Mucosa of gallbladder (tissue), 1 donor: ENCODE data around the gene THTPA. TPM values are rescaled to one million over a fixed set of nuclear protein-coding genes. Genes with fewer than 3 reads are reported as not detected.

Source experiments
- DNase-seq: peaks from one replicate; pipeline ENCODE4 v3.0.0-alpha.2; 2020; ENCODE audit warnings: low spot score
- total RNA-seq: library from RNA; stranded (reverse); gene quantifications from one replicate; pipeline ENCODE4 v1.2.1, GENCODE V29; 2021
- donor health status: DM: no; HTN: no; CAD: no.

Gene THTPA
- total RNA-seq, 1 donor from 2014 or later: 29.1 TPM

DNA sequence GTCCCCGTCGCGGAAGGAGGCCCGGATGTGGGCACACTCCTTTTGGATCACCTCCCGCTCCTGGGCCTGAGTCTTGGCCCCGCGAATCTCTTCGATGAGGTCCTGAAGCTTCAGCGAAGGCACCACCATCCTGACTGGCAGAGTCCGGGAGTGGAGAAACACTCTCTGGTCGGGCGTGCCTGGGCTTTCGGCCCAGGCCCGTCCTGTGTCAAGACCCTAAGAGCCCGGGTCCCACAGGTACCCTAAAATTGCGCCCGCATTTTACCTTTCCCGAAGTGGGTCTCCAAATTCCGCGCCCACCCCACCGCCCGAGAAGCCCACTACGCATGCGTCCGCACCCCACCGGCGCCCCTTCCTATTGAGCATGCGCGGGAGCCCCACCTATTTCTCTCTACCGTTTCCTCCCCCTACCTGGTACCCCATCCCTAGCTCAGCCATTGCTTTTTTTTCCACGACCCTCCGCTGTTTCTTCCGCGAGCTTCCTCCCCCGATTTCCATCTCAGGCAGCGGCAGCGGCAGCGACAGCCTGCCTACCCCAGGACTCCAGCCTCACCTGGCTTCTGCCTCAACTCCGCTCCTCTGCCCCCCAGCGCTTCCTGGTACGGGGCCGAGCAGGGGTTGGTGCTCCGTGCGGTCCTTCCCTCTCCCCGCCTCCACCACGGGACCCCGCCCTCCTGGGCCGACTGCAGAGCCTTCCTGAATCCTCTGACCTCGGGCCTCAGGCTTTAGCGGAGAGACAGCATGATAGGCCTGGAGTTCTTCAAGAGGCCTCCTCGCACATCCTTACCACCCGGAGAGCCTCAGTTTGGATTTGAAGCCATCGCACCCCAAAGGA lies 11.3 kb downstream of the THTPA start, which contains the start of gene AP1G2:
TSS of gene AP1G2 (minus strand) at position 606 of the 835 bp plus-strand sequence. CDS start at position 129, 477 bp downstream.
- peak; percentile 90 for DNase-seq

DNA sequence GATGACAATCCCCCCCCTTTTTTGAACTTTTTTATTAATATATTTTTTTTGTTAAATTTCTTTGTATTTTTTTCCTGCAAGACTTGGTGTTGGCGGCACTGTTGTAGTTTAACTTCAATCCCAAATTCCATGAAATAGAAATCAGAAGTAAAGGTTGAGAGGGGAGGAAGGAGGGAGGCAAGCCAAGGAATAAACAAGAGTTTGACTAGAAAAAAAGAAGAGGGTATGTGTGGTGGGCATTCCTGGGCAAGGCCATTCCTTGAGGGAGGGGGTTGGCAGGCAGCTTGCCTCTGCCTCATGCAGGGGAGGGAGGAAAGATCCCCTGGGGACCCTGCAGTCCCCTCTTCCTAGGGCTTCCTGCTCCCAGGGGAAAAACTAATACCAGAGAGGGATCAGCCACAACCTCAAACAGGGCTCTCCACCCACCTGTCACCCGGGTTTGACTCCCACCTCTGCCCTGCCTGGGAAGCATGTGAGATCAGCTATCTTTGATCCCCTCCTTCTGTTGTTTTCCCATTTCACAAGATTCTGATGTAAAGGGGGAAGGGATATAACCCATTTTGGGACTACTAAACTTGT lies 12.0 kb downstream of the THTPA start:
- no peak for DNase-seq

DNA sequence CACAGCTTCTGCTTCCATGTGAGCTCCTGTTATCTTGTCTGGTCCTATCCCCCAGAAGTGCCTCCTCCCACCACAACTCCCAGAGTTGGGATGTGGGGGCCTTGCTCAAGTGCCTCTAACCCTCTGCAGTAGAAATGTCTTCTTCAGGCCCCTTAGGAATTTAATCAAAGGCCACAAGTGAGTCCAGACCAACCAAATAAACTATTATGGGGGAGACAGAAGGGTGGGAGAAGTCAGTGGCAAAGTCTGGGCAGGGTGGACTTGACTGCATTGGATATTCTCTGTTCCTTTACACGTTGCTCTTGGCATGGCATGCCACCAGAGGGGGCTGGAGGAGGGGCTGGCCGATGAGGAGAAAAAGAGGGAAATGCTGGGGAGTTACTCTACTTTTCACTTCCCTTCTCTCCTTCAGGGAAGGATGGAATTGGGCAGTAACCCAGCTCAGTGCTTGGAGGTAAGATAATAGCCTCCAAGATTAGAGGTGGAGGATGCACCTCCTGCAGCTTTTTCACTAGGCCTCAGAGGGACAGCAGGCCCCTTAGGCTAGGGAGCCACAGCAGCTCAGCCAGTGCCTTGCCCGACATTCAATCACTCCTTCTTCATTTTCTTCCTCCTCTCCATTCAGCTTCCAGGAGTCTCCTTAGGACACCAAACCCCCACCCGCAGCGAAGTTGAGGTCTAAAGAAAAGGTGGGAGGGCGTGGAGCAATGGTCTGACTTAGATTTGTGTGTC lies 12.7 kb downstream of the THTPA start:
- no peak for DNase-seq

DNA sequence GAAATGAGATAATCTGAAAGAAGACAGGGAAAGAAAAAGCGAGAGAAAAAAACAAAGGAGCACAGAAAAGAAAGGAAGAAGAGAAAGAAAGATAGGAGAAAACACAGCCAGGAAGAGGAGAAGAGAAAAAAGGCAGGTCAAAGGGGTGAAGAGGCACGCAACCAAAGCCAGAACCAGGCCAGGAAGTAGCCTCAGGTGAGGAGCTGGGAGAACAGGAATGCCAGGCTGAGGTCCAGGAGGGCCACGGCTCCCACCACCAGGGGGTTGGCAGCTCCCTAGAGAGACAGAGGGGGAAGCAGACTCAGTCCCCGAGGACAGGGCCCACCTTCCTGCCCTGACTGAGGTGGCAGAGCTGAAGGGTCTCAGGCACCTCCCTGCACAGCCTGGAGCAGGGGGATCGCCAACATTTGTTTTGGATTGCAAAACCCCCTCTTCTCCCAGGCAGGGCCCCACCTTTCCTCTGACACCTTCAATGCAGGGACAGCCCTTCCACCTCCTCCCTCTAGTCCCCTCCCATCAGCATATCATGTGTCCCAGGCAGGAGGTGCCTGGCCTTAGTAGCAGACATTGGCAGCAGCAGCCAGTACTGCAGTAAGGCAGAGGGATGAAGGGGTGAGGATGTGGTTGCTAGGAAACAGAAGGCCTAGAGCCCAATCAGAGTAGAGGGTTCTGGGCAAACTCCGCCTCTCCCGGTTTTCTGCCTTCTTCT lies 13.5 kb downstream of the THTPA start:
- DNase-seq: no peak

DNA sequence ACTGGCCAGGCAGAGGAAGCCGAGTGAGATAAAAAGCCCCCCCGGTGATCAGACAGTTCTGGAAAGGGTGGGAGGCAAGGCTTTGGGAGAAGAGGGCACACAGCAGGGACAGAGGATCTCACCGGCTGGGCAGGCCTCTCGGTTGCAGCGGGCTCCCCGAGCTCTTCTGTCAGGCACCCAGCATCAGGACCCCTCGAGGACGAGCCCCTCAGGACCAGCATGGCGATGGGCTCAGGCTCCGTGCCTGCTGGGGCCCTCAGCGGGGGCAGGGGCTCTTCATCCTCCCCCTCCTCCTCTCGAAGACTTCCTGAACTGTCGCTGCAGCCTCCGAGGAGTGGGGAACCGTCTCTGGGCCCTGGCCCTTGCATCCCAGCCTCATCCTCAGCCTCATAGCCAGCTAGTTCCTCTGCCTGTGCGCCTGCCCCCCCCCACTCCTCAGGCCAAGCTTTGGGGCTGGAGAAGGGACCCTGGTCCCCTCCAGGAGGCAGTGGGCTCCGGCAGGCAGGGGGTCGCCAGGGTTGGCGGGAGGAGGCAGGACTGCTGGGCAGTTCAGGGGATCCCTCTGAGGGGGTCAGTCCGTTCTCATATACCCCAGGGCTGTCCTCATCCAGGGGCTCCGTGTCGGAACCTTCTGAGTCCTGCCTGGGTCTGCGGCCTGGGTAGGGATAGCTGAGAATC lies 14.9 kb downstream of the THTPA start:
- DNase-seq: no peak

DNA sequence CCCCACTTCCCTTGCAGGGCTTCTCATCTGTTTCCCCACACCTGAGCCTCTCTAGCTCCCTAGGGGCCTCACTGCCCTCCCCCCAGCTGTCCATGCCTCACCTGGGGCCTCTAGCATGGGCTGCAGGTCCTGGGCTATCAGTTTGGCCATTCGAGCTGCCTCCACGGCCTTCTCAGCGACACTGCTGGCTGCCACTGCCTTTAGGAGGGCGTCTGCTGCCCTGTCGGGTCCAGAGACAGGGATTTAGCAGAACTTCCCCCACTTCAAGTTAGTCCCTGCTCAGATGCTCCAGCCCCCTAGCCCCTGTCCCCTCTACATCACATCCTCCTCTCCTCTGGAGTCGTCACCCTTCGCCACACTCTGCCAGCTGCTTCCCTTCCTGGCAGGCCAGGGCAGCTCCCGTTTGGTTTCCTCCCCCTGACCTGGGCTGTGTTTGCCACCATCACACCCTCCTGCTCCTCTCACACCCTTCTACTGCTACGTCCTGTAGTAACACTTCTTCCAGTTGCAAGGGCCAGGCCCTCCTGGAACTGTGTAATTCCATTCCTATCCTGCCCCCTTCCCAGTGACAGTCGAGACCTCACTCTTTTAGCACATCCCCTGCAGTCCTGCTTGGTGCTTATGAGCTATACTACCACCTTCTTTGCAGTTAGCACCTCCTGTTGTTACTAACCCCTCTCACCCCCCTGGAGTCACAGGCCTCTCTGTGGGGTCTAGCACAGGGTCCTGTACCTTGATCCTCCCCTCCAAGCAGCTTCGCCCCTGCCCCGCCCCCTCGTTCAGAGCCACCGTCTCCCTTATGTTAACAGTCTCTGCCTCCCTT lies 15.8 kb downstream of the THTPA start:
- no peak for DNase-seq

DNA sequence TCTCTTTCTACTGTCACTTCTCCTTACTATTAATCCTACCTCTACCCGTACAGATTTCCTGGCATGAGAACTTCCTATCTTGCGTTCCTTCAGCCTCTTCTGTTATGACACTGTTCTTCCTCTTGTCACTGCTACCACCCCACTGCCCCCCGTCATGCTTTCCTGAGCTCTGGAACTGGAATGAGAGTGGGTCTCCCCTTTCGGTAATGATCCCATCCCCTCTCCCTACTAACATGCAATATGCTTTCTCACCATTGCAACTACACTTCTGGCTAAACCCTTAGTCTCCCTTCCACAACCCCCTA lies 16.4 kb downstream of the THTPA start:
- no peak for DNase-seq

DNA sequence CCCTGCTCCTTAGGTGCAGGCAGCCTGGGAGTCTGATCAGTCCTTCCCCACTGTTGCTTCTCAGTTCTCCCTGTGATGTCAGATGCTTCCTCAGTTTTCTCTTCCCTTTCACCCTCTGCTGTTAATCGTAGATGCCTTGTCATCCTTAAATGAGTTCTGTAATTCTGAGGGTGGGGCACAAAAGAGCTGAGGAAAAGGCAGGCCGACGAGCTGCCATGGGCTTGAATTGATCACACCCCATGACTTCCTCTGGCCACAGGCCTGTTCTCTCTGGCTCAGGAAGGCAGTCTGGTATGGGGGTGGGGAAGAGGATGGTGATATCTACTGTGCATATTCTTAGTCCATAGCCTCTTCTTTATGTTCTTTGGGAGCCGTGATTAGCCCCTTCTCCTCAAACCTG lies 16.8 kb downstream of the THTPA start:
- no peak for DNase-seq

DNA sequence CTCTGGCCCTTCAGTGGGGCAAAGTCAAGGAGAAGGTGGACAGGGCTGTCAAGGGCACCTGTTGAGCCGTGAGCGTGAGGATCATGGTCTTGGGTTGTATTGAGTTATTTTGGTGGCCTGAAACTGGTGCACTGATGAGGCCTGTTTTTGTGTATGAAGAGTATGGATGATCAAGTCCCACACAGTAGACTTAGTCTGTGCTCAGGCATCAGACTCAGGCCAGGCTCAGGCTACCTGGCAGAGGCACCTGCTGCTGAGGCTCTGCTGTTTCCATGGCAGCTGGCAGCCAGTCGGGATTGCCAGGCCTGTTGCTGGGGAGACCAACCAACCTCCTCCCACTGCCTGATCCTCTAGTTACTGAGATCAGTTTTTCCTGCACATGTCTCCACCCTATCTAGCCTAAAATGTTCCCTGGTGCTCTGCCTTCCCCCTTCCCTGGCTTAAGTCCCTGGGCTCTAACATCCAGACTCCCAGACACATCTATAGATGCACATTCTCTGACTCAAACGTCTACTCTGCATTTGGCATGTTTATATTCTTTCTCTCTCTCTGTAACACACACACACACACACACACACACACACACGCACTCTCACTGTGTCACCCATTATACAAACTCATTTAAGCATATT lies 17.4 kb downstream of the THTPA start:
- DNase-seq: no peak

DNA sequence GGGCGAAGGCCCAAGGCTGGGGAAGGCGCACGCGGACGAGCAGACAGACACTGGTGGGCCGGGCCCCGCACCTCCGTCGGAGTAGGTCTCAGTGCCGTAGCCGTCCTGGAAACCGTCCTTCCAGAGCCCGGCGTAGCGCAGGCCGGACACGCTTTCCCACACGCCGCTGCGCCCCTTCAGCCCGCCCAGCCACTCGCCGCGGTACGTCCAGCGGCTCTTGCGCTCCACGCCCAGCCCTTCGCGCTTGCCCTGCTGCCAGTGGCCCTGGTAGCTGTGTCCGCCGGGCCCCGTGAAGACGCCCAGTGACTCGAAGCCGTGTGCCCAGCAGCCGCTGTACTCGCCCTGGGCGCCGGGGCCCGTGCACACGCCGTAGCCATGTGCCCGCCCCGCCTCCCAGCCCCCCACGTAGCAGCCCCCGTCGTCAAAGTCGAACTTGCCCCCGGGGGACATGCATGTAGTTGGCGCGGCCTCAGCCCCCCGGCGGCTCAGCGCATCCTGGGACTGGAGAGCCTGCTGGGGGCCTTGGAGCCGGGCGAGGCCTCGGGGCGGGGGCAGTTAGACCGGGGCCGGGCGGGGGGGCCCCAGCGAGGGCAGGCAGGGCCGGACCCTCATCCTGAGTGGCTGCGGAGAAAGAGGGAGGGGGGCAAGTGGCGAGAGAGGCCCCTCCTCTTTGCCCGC lies 21.1 kb downstream of the THTPA start:
- no peak for DNase-seq

DNA sequence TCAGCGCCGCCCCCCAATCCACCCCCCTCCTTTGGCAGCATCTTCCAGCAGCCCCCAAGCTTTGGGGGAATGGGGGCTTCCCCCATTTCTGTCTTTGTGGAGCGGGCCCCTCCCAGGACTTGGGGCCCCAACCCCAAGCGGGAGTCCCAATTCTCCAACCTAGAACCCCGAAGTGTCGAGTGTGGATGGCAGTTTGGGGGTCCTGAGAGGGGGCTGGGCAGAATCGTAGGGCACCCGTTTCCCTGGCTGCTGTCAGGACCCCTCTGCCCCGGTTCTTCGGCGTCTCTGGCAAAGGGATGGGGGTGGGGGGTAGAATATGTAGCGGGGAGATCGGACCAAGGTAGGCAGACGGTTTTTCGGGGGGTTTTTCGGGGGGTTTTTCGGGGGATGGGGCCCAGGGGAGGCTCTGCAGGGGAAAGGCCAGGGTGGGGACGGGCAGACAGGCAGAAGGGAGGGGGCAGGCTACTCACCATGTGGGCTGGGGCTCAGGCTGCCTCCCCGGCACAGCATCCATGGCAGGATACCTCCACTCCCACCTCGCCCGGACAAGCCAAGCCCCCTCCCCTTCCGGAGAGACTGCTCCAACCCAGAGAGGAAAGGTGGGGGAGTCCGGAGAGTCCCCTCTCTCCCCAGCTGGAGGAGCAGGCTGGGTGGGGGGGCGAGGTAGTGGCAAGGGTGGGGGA lies 21.8 kb downstream of the THTPA start:
- DNase-seq: no peak

DNA sequence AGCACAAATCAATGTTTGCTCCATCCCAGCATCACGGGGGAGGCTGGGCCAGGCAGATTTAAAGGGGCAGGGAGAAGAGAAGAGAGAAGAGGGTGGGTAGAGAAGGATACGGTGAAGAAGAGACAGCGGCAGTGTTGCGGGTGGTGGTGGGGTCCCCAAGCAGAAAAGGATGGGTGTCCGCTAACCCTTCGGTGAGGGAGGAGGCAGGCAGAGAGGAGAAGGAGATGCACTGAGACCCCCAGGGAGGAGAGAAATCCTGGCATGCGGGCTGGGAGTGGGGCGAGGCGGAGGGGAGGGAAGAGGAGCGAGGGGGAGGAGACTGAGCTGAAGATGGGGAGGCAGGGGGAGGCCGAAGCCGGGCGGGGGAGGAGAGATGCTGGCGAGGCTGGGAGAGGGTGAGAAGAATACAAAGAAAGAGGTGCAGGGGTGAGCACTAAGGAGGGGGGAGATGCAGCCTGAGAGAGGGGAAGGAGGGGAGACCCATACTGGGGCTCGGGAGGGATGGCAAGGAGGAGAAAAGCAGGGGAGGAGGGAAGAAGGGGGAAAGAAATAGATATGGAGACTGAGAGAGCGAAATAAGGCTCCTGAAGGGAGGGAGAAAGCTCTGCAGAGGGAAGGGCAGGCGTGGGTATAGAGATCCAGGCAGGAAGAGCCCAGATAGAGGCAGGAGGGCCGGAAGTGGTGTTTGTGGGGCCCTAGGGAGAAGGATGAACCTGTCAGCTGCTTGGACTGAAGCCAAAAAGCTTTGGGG lies 22.7 kb downstream of the THTPA start, which contains the start of gene JPH4:
TSS of gene JPH4 (minus strand) at position 231 of the 751 bp plus-strand sequence. CDS start 1,337 bp downstream, outside the sequence.
- DNase-seq: no peak

DNA sequence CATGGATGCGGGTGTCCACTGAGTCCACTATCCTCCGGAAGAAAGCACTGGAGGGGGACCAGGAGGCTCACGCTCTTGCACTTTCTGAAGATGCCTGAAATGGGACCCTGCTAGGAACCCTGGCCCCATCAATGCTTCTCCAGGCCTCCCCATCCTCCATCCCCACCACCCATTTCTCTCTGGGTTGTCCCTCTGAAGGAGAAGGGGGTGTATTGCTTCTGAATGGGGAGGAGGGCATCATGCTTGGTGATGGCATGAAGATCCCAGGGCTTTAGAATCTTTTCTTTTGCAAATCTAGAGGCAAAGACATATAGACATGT lies 23.2 kb downstream of the THTPA start:
- no peak for DNase-seq

DNA sequence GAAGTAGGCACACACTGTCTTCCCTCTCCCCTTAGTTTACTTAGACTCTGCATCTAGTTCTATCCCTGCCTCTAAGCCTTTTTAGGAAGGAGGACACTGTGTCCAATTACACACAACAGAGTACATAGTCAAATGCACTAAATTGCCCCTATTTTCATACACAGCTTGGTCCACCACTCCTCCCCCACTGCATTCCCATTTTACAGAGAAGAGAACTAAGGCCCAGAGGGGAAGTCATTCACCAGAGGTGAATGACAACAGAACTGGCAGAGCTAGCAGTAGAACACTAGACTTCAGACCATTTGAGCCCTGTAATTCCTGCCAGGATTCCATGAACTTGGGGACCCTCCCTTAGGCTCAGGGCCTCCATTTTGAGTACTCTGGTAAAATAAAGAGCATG lies 23.7 kb downstream of the THTPA start:
- DNase-seq: no peak

DNA sequence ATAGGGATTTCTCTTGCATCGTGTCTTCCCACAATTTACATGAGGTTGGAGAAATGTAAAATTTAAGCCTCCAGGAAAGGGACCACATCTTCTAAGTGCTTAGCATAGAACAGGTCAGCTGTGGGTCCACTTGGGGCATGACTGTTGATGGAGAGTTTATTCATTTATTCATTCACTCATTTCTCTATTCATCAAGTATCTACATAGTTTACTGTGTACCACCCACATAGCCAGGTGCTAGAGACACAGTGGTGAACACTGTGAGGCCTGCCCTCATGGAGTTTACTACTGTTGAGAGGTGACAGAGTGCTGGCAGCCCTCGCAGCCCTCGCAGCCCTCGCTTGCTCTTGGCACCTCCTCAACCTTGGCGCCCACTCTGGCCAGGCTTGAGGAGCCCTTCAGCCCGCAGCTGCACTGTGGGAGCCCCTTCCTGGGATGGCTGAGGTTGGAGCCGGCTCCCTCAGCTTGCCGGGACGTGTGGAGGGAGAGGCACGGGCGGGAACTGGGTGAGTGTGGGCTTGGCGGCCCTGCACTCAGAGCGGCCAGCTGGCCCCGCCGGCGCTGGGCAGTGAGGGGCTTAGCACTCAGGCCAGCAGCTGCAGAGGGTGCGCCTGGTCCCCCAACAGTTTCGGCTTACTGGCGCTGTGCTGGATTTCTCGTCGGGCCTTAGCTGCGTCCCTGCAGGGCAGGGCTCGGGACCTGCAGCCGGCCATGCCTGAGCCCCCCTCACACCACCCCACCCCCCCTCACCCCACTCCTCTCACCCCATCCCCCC lies 24.3 kb downstream of the THTPA start:
- no peak for DNase-seq

DNA sequence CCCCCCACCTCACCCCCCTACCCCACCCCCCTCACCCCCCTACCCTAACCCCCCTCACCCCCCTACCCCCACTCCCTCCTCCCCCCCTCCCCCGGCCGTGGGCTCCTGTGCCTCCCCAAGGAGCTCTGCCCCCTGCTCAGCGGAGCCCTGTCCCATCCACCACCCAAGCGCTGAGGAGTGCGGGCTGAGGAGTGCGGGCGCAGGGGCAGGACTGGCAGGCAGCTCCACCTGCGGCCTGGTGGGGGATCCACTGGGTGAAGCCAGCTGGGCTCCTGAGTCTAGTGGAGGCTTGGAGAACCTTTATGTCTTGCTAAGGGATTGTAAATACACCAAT lies 24.8 kb downstream of the THTPA start:
- no peak for DNase-seq

DNA sequence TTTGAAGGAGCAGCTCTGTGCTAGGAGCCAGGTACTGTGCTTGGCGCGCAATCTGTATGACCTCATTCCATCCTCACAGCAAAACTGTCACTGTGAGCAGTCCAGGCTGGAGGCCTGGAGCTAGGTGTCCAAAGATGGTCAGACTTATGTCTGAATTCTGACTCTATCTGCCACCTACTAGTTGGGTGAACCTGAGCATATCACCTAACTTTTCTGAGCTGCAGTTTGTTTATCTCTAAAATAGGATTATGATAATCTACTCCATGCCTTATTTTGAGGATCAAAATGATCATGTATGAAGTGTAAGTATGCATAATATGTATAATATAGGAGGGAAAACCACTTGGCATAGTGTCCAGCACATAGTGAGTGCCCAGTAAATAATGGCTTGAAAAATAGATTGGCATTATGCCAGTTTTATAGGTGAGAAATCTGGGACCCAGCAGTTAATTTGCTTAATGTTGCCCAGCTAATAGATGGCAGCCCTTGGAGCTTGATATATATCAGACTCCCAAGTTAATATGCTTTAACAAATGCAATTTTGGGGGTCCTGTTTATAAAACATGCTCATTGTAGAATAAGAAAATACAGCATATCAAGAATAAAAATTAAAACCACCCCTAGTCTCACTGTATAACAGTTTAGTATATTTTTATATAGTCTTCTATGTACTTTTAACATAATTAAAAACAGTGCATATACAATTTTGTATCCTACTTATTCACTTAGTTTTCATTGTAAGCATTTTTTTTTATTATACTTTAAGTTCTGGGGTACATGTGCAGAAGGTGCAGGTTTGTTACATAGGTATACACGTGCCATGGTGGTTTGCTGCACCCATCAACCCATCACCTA lies 27.1 kb downstream of the THTPA start:
- no peak for DNase-seq
